Esophagus muscularis mucosa (tissue), 4 donors: ENCODE measurements around the gene SP2. TPM values are rescaled to one million over a fixed set of nuclear protein-coding genes. Genes with fewer than 3 reads are reported as not detected.

Experiments used
- DNase-seq: peaks from one replicate; pipeline ENCODE4 v3.0.0-alpha.2; 2017; ENCODE audit errors: extremely low spot score
- H3K27ac ChIP-seq, 4 donors: fragments of 200-600 bp; sonication (generic); replicated peaks in 1 of 4; 1 replicate in 3 of 4; 2 replicates in 1 of 4; pipeline ENCODE4 v1.5.1; 2016 to 2019; ENCODE audit warnings: mild to moderate bottlenecking in 1 of 4
- H3K27me3 ChIP-seq, 4 donors: fragments of 200-600 bp; sonication (generic); one replicate each; pipeline versions ENCODE4 v1.5.1 to v1.6.0; 2016 to 2019
- H3K36me3 ChIP-seq, 4 donors: fragments of 200-600 bp; sonication (generic); one replicate each; pipeline ENCODE4 v1.5.1; 2016 to 2019
- H3K4me1 ChIP-seq, 4 donors: fragments of 200-600 bp; sonication (generic); one replicate each; pipeline ENCODE4 v1.5.1; 2016 to 2019
- H3K4me3 ChIP-seq, 4 donors: fragments of 200-600 bp; sonication (generic); 1 replicate in 2 of 4; 2 replicates in 2 of 4; pipeline ENCODE4 v1.5.1; 2016 to 2019; ENCODE audit warnings: mild to moderate bottlenecking in 4 of 4, moderate library complexity in 1 of 4
- H3K9me3 ChIP-seq, 4 donors: fragments of 200-600 bp; sonication (generic); 1 replicate in 3 of 4; 2 replicates in 1 of 4; pipeline ENCODE4 v1.5.1; 2016 to 2019
- EP300 ChIP-seq: sonication (generic); formaldehyde crosslinking; IDR thresholded peaks from one replicate; pipeline ENCODE4 v1.6.1; 2017; ENCODE audit warnings: antibody characterized with exemption
- POLR2A ChIP-seq: fragments of 450-650 bp; IDR thresholded peaks from one replicate; pipeline ENCODE4 v1.6.1; 2017; ENCODE audit warnings: antibody characterized with exemption, moderate library complexity, mild to moderate bottlenecking, low read depth
- POLR2AphosphoS5 ChIP-seq, 2 donors: sonication (generic); formaldehyde crosslinking; IDR thresholded peaks; one replicate each; pipeline ENCODE4 v1.6.1; 2017; ENCODE audit warnings: antibody characterized with exemption in 2 of 2
- WGBS: methylation state at CpG from one replicate; pipeline ENCODE4 v1.1.5; 2018; 5-methylcytosine and 5-hydroxymethylcytosine counted together
- intact Hi-C: fragments of 100-400 bp; cut with DNase I; formaldehyde crosslinking; loops from one replicate; pipeline ENCODE4 v1.15.1; 2023
- total RNA-seq, 4 donors: library from RNA; depleted of rRNA; stranded (reverse); fragments of >200 nt; gene quantifications; one replicate each; pipeline versions ENCODE4 v1.1.0 to v1.2.1, GENCODE V29; 2016
- TF ChIP-seq, protein P1 (sequence below), 3 experiments: fragments of 200-600 bp in 2 of 3; fragments of 450-650 bp in 1 of 3; sonication (generic) in 2 of 3; IDR thresholded peaks; one replicate each; pipeline ENCODE4 v1.5.1; 2017 to 2019; ENCODE audit warnings: antibody characterized with exemption in 3 of 3, mild to moderate bottlenecking in 2 of 3, moderate library complexity in 1 of 3

SP2 gene
- total RNA-seq, 4 donors from 2014 or later: 7.1 to 16.0 (median 9.4) TPM

DNA sequence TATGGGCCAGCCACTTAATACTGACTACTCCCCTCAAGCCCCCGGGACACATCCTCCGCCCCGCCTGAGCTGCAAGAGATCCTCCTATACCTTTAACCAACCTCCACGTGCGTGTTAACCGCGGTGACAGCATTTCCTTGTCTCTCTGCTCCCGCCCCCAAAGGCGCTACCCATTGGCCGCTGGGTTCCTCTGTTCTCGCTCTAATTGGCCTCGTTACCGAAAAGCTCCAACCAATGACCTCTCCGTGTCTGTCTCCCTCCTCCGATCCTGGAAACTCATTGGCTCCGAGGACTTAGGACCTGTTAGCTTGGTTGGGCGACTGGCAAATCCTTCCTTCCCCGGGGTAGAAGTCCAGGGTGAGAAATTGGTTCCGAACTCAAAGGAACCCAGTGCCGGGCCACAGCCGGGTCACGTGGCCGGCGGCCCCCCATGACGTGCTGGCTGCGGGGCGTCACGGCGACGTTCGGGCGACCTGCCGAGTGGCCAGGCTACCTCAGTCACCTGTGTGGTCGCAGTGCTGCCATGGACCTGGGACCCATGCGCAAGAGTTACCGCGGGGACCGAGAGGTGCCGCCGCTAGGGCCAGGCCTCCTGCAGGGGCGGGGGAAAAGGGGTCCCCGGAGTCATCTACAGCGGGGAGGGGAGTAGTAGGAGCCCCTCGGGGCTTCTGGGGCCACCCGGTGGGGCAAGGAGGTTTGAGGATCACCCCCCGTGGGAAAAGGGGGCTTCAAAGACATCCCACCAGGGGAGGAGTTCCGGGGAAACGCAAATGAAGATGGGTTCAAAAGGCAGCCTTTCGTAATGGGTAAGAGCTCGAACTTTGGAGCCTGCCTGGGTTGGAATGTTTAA is 45.4 kb downstream of the SP2 start, which contains the start of gene PNPO:
PNPO (plus strand) TSS at position 326 of the 850 bp plus-strand sequence; CDS start at position 431, 105 bp downstream.
- DNase-seq: peak; percentile 99
- peak within 1 kb of the TSS; percentile 77 to 97 (median 90) for H3K4me3 ChIP-seq
- H3K36me3 ChIP-seq: peaks cover 0 to 34% (median 25%) of the 10 kb centered on the region in 4 donors
- intact Hi-C loops: loop anchor here (5.0 to 10.0 kb wide), 2 partner anchors 49 to 97 kb away; partner anchors contain the start of gene SCRN2
- peak within 1 kb of the TSS; percentile 81 to 88 (median 87) for H3K27ac ChIP-seq
- H3K9me3 ChIP-seq: no peaks in the 10 kb centered on the region
- under 1% methylated on average over 33 of the region's 50 CpGs for WGBS
- TF ChIP-seq EP300: no peak
- TF ChIP-seq POLR2A: no peak
- TF ChIP-seq, protein P1, sequence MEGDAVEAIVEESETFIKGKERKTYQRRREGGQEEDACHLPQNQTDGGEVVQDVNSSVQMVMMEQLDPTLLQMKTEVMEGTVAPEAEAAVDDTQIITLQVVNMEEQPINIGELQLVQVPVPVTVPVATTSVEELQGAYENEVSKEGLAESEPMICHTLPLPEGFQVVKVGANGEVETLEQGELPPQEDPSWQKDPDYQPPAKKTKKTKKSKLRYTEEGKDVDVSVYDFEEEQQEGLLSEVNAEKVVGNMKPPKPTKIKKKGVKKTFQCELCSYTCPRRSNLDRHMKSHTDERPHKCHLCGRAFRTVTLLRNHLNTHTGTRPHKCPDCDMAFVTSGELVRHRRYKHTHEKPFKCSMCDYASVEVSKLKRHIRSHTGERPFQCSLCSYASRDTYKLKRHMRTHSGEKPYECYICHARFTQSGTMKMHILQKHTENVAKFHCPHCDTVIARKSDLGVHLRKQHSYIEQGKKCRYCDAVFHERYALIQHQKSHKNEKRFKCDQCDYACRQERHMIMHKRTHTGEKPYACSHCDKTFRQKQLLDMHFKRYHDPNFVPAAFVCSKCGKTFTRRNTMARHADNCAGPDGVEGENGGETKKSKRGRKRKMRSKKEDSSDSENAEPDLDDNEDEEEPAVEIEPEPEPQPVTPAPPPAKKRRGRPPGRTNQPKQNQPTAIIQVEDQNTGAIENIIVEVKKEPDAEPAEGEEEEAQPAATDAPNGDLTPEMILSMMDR (IDR thresholded peaks at IDR 0.05): peak in 1 of 3 experiments; percentile 2
- TF ChIP-seq POLR2AphosphoS5 (IDR thresholded peaks at IDR 0.05): peak; percentile 78 to 80
- peaks cover 20 to 47% (median 33%) of the 10 kb centered on the region in 4 donors for H3K4me1 ChIP-seq
- H3K27me3 ChIP-seq: no peaks in the 10 kb centered on the region

DNA sequence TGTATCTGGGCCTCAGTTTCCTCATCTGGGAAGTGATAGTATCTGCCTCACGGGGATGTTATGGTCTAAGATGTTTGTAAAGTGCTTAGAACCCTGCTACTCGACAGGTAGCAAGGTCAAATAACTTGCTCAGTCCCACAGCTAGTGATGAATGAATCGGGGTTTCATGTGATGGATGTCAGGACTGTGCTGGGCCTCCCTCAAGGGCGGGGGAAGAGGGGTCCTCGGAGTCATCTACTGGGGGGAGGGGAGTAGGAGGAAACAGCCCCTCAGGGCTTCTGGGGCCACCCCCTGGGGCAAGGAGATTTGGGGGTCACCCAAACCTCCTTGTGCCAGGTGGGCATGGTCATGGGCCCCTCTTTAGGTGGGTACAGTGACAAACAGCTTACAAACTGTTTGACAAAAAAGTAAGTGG is 46.1 kb downstream of the SP2 start:
- Histone ChIP-seq H3K4me1 (peaks cover 20 to 54% (median 35%) of the 10 kb centered on the region in 4 donors), H3K27me3 (no peaks in the 10 kb centered on the region), H3K4me3 (peak overlapping the region; percentile 77 to 97 (median 90)), H3K9me3 (no peaks in the 10 kb centered on the region), H3K27ac (peak overlapping the region; percentile 81 to 88 (median 87)), H3K36me3 (peaks cover 0 to 38% (median 28%) of the 10 kb centered on the region in 4 donors)
- TF ChIP-seq POLR2A (no peak), POLR2AphosphoS5 (IDR thresholded peaks at IDR 0.05) (no peak), EP300 (no peak)
- TF ChIP-seq, protein P1 (IDR thresholded peaks at IDR 0.05): no peak
- intact Hi-C loops: loop anchor here (5.0 to 10.0 kb wide), 2 partner anchors 50 to 97 kb away; partner anchors contain the start of gene SCRN2
- DNase-seq: no peak
- WGBS: 12% methylated on average over 4 of the region's 5 CpGs

DNA sequence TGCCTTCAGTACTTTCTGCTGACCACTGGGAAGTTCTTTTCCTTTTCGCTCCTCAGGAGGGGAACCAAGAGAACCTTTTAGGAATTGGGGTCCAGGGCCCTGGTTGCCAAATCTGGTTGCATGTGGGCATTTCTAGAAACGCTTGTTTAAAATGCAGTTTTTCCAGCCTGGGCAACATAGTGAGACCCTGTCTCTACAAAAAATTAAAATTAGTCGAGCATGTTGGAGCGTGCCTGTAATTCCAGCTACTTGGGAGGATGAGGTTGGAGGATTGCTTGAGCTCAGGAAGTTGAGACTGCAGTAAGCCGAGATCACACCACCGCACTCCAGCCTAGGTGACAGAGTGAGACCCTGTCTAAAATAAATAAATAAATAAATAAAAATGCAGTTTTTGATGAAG is 46.5 kb downstream of the SP2 start:
- WGBS: 76% methylated on average over 6 of the region's 6 CpGs

DNA sequence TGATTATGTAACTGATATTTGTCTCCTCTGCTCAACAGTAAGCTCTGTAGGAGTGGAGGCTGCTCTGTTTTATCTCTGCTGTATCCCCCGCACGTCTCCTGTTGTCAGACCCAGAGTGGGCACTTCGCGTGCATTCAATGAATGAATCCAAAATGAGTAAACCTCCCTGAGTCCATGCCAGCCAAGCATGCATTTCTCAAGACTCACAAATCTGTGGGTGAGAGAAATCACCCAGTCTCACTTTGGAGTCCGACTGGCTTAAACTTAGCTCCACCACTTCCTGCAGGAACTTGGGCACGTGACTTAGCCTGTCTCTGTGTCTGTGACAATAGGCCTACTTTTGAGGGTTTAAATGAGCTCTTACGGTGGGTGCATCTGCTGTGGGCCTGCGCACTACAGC is 49.0 kb downstream of the SP2 start:
- DNase-seq: no peak
- Histone ChIP-seq H3K9me3 (no peaks in the 10 kb centered on the region), H3K4me1 (peaks cover 32 to 75% (median 53%) of the 10 kb centered on the region in 4 donors), H3K27ac (peak overlapping the region in 2 of 4 donors; percentile 17 to 39), H3K36me3 (peaks cover 0 to 50% (median 34%) of the 10 kb centered on the region in 4 donors), H3K4me3 (no peak overlapping the region), H3K27me3 (no peaks in the 10 kb centered on the region)
- TF ChIP-seq POLR2A (no peak), EP300 (no peak)
- TF ChIP-seq, protein P1 (IDR thresholded peaks at IDR 0.05): no peak
- intact Hi-C loops: loop anchor here (10.0 kb wide), 1 partner anchor 100 kb away; the partner anchor contains the start of gene SCRN2
- 83% methylated on average over 8 of the region's 8 CpGs for WGBS

More for the DNA sequence above, 46.5 kb downstream of the SP2 start:
- Histone ChIP-seq H3K27ac (peak overlapping the region in 2 of 4 donors; percentile 81 to 88), H3K4me3 (peak overlapping the region; percentile 77 to 97 (median 90)), H3K9me3 (no peaks in the 10 kb centered on the region), H3K27me3 (no peaks in the 10 kb centered on the region), H3K36me3 (peaks cover 0 to 38% (median 28%) of the 10 kb centered on the region in 4 donors), H3K4me1 (peaks cover 20 to 55% (median 35%) of the 10 kb centered on the region in 4 donors)
- no peak for DNase-seq
- intact Hi-C loops: loop anchor here (5.0 to 10.0 kb wide), 2 partner anchors 50 to 98 kb away; partner anchors contain the start of gene SCRN2
- TF ChIP-seq, protein P1 (IDR thresholded peaks at IDR 0.05): no peak
- TF ChIP-seq EP300 (no peak), POLR2AphosphoS5 (IDR thresholded peaks at IDR 0.05) (no peak), POLR2A (no peak)
